ACC112 (cell line): ENCODE data around the gene MCEE.
"Not testable (repeated sequence)": the region's sequence is repeated elsewhere in the genome, so short reads cannot be mapped to it uniquely, and the experiment has no call there.

ENCODE experiments used
- H2AFZ ChIP-seq: fragments of 200-600 bp; sonication (generic); one replicate; pipeline ENCODE4 v1.6.0; 2017; ENCODE audit warnings: antibody characterized with exemption, low read length; ENCODE audit not compliant: unreplicated experiment
- H3K27ac ChIP-seq: fragments of 200-600 bp; sonication (generic); 2 replicates; pipeline ENCODE4 v1.5.1; 2014; ENCODE audit warnings: low read depth, mild to moderate bottlenecking, antibody characterized with exemption, low read length, moderate library complexity
- H3K27me3 ChIP-seq: fragments of 200-600 bp; sonication (generic); 2 replicates; pipeline ENCODE4 v1.6.1; 2014; ENCODE audit warnings: mild to moderate bottlenecking, antibody characterized with exemption, low read length, moderate library complexity, mixed read lengths; ENCODE audit not compliant: insufficient read depth
- H3K36me3 ChIP-seq: fragments of 200-600 bp; sonication (generic); 2 replicates; pipeline ENCODE4 v1.6.1; 2016; ENCODE audit warnings: mild to moderate bottlenecking, antibody characterized with exemption, low read length, moderate library complexity, mixed read lengths; ENCODE audit not compliant: insufficient read depth
- H3K4me1 ChIP-seq: fragments of 200-600 bp; sonication (generic); one replicate; pipeline ENCODE4 v1.6.1; 2016; ENCODE audit warnings: low read length, mixed read lengths; ENCODE audit not compliant: insufficient read depth, unreplicated experiment, control insufficient read depth
- H3K4me3 ChIP-seq: fragments of 200-600 bp; sonication (generic); 2 replicates; pipeline ENCODE4 v1.5.1; 2014; ENCODE audit warnings: mild to moderate bottlenecking, low read depth, low read length
- H3K79me2 ChIP-seq: fragments of 200-600 bp; sonication (generic); one replicate; pipeline ENCODE4 v1.6.0; 2016; ENCODE audit warnings: low read length; ENCODE audit not compliant: control insufficient read depth, unreplicated experiment, insufficient read depth

Gene MCEE

DNA sequence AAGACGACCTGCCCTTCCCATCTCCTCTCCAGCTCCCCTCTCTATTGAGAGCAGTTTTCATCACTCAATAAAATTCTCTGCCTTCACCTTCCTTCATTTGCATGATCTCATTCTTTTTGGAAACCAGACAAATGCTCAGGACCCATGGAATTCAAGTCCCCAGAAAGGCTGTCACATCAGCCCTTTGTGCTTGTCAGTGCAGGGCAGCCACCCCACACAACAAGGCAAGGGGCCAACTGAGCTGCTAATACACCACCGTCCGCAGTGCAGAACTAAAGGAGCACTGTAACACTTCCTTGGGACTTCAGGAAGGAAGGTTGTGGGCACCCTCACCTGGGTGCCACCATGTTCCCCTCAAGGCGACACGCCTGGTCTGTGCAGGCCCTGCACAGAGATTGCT, 26.2 kb downstream of the MCEE start:
- Histone ChIP-seq H3K27ac (no peak overlapping the region), H2AFZ (no peak overlapping the region), H3K36me3 (no peaks in the 10 kb centered on the region), H3K79me2 (no peaks in the 10 kb centered on the region), H3K27me3 (no peaks in the 10 kb centered on the region), H3K4me3 (no peak overlapping the region), H3K4me1 (peaks cover 11% of the 10 kb centered on the region)

DNA sequence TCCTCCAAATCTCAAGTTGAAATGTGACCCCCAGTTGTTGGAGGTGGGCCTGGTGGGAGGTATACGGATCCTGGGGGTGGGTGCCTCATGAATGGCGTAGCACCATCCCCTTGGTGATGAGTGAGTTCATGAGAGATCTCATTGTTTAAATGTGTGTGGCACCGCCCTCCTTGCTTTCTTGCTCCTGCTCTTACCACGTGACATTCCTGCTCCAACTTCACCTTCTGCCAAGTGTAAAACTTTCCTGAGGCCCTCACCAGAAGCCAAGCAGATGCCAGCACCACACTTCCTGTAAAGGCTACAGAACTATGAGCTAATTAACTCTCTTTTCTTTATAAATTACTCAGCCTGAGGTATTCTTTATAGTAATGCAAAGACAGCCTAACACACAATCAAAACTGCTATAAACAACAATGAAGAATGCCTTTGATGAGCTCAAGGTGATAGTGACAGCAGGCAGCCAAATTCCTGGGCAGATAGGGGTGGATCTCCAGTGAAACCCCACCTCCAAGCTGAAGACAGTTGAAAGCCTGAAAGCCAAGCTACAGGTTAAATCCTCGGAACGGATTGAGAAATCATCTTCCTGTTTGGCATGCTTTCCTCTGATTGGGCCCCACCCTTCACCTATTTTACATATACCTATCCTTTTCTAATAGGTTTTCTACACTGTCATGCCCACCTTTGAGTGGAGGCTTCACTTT, 26.9 kb downstream of the MCEE start:
- no peak overlapping the region for H3K27ac ChIP-seq
- no peaks in the 10 kb centered on the region for H3K27me3 ChIP-seq
- no peaks in the 10 kb centered on the region for H3K79me2 ChIP-seq
- H3K4me3 ChIP-seq: no peak overlapping the region
- H3K36me3 ChIP-seq: no peaks in the 10 kb centered on the region
- H3K4me1 ChIP-seq: peaks cover 11% of the 10 kb centered on the region
- no peak overlapping the region for H2AFZ ChIP-seq

- peak overlapping the region; percentile 36; the same call in 1 of the 2 replicates for H3K27ac ChIP-seq
- no peak overlapping the region for H3K4me3 ChIP-seq
- H3K36me3 ChIP-seq: no peaks in the 10 kb centered on the region
- no peaks in the 10 kb centered on the region for H3K79me2 ChIP-seq
- H3K4me1 ChIP-seq: peaks cover 11% of the 10 kb centered on the region
- H2AFZ ChIP-seq: peak overlapping the region; percentile 1
- no peaks in the 10 kb centered on the region for H3K27me3 ChIP-seq
Observed at GRCh38 chr2:71101656-71102055, 28.4 kb downstream of the MCEE start.

GRCh38 chr2:71100195-71100964, 29.6 kb downstream of the MCEE start:
- no peak overlapping the region for H3K27ac ChIP-seq
- no peaks in the 10 kb centered on the region for H3K27me3 ChIP-seq
- H3K4me1 ChIP-seq: peaks cover 11% of the 10 kb centered on the region
- H3K79me2 ChIP-seq: no peaks in the 10 kb centered on the region
- H2AFZ ChIP-seq: peak overlapping the region; percentile 96
- H3K4me3 ChIP-seq: no peak overlapping the region
- no peaks in the 10 kb centered on the region for H3K36me3 ChIP-seq

DNA sequence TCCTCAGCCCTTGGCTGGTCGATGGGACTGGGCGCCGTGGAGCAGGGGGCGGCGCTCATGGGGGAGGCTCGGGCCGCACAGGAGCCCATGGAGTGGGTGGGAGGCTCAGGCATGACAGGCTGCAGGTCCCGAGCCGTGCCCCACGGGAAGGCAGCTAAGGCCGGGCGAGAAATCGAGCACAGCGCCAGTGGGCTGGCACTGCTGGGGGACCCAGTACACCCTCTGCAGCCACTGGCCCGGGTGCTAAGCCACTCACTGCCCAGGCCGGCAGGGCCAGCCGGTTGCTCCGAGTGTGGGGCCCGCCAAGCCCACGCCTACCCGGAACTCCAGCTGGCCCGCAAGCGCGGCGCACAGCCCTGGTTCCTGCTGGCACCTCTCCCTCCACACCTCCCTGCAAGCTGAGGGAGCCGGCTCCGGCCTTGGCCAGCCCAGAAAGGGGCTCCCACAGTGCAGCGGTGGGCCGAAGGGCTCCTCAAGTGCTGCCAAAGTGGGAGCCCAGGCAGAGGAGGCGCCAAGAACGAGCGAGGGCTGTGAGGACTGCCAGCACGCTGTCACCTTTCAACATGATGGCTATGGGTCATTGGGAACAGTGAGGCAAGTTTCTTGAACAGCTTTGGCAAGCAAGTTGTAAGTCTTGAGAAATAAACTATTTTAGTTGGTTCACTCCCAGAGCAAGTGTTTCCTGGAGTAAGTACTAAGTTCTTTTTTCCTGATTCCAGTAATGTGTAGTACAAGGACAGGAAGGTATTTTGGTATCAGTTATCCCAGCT, 37.4 kb downstream of the MCEE start:
- H3K4me3 ChIP-seq, H3K79me2 ChIP-seq, H3K4me1 ChIP-seq, H3K27ac ChIP-seq, H3K36me3 ChIP-seq, H3K27me3 ChIP-seq, H2AFZ ChIP-seq: not testable (repeated sequence)

DNA sequence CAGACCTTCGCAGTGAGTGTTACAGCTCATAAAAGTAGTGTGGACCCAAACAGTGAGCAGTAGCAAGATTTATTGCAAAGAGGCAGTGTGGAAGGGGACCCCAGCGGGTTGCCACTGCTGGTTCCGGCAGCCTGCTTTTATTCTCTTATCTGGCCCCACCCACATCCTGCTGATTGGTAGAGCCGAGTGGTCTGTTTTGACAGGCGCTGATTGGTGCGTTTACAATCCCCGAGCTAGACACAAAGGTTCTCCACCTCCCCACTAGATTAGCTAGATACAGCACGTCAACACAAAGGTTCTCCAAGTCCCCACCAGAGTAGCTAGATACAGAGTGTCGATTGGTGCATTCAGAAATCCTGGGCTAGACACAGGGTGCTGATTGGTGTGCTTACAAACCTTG, 38.2 kb downstream of the MCEE start:
- H2AFZ ChIP-seq, H3K4me1 ChIP-seq, H3K36me3 ChIP-seq, H3K79me2 ChIP-seq, H3K27me3 ChIP-seq, H3K27ac ChIP-seq, H3K4me3 ChIP-seq: not testable (repeated sequence)

GRCh38 chr2:71089475-71089874, 40.6 kb downstream of the MCEE start:
- H3K27ac ChIP-seq, H3K79me2 ChIP-seq, H3K4me1 ChIP-seq, H3K36me3 ChIP-seq, H3K27me3 ChIP-seq, H2AFZ ChIP-seq, H3K4me3 ChIP-seq: not testable (repeated sequence)

- not testable (repeated sequence) for H3K79me2 ChIP-seq, H3K4me3 ChIP-seq, H3K27me3 ChIP-seq, H2AFZ ChIP-seq, H3K4me1 ChIP-seq, H3K36me3 ChIP-seq, H3K27ac ChIP-seq
Observed at GRCh38 chr2:71085325-71086003, 44.6 kb downstream of the MCEE start.

- not testable (repeated sequence) for H3K36me3 ChIP-seq, H3K4me1 ChIP-seq, H3K27me3 ChIP-seq, H3K79me2 ChIP-seq, H3K4me3 ChIP-seq, H3K27ac ChIP-seq, H2AFZ ChIP-seq
Observed at GRCh38 chr2:71083752-71084312, 46.2 kb downstream of the MCEE start.

DNA sequence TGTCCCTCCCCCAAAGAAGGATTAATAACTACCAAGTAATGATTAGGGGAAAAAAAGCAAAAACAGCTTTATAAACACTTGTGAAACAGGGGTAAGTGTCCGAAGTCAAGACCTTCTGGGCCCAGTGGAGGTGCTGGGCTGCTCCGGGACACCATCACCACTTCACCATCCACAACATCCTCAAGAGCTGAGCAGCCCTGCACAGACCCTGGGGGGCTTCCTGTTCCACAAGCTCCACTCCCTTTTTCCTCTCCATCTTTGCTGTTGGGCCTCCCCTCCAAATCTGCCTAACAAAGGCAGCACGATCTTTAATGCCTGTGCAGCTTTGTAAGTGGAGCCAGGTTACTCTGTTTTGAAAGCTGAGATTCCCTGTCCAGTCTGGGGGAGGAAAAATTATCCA, 46.7 kb downstream of the MCEE start:
- not testable (repeated sequence) for H3K27ac ChIP-seq, H3K27me3 ChIP-seq, H3K4me3 ChIP-seq, H3K79me2 ChIP-seq, H3K36me3 ChIP-seq, H3K4me1 ChIP-seq, H2AFZ ChIP-seq
